ENCODE measurements around the gene IQGAP2. TPM values are rescaled to one million over a fixed set of nuclear protein-coding genes. Genes with fewer than 3 reads are reported as not detected.

The IQGAP2 gene
- total RNA-seq, 2 donors from 2014 or later = 15.3 to 17.6 TPM

DNA sequence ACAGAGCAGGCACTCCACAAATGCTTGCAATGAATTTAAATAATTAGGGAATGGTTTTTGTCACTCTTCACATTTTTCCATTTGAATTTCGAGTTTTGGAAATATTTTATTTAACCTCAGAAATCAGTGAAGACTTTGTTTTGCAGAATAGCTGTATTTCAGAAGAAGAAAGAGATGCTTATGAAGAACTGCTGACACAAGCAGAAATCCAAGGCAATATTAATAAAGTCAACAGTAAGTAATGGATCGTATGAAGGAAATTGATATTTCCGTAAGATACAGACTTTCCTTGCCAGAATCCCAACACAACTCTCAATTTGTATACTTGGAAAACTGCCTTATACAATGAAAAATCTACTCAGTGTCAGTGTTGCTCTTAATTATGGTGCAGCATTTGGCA is 189.6 kb downstream of the IQGAP2 start:
- Histone ChIP-seq H3K4me3 (no peak overlapping the region), H3K27ac (no peak overlapping the region), H3K4me1 (ENCODE audit: control insufficient read depth in 1 of 2, low read depth in 2 of 2) (no peaks in the 10 kb centered on the region), H3K27me3 (replicated peaks; ENCODE audit: insufficient read depth) (no peaks in the 10 kb centered on the region), H3K36me3 (no peaks in the 10 kb centered on the region), H3K9me3 (no peaks in the 10 kb centered on the region)
- DNase-seq (ENCODE audit: low spot score) = no peak
- no peak for ATAC-seq (ENCODE audit: insufficient number of reproducible peaks, low FRiP score, low read depth)
- TF ChIP-seq, protein P1, sequence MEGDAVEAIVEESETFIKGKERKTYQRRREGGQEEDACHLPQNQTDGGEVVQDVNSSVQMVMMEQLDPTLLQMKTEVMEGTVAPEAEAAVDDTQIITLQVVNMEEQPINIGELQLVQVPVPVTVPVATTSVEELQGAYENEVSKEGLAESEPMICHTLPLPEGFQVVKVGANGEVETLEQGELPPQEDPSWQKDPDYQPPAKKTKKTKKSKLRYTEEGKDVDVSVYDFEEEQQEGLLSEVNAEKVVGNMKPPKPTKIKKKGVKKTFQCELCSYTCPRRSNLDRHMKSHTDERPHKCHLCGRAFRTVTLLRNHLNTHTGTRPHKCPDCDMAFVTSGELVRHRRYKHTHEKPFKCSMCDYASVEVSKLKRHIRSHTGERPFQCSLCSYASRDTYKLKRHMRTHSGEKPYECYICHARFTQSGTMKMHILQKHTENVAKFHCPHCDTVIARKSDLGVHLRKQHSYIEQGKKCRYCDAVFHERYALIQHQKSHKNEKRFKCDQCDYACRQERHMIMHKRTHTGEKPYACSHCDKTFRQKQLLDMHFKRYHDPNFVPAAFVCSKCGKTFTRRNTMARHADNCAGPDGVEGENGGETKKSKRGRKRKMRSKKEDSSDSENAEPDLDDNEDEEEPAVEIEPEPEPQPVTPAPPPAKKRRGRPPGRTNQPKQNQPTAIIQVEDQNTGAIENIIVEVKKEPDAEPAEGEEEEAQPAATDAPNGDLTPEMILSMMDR (IDR thresholded peaks at IDR 0.05) = no peak

DNA sequence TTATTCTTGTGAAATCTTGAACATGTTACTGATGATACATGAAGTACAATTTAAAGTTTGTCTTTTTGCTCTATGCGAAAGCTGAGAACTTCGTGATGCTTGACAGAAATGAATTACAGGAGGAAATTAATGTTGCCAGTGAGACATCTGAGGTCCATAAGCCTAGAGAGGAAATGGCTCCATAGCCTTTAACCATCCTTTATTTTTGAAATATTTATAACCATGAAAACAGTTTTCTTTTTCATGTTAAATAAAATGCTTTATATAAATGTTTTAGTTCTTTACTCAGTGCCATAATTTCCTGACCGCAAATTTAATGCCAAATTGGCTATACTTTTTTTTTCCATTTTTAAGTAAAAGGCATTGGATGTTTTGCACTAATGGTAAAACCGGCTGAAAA is 191.0 kb downstream of the IQGAP2 start:
- no peak for ATAC-seq (ENCODE audit: insufficient number of reproducible peaks, low FRiP score, low read depth)

DNA sequence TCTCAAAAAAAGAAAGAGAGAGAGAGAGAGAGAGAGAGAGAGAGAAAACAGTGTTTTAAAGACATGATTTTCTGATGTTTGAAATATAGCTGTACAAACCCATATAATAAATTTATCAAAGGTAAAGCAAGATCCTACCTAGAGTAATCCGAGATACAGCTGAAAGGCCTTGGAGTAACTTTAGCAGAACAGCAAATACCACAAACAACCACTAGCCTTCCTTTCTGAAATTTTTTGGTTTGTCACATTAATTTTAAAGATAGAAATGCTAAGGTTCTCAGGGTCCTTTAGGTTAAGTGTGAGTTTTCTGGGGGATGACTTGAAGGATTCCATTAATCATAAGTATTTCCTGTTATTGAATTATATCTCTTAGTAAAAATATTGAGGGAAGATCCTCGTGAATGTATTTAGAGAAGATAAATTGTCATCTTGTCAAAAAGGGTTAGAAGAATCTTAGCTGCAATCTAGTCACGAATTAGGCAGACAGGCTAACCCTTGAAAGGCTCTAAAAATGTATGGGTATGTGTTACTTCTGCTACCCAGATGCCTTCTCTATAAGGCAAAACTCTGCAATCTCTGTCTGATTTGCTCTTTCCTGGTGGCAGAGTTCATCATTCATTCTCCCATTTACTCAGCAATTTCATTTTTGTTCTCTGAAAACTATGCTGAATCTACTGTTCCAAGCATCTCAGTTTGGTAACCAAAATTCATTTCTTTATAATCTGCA is 192.8 kb downstream of the IQGAP2 start:
- Histone ChIP-seq H3K36me3 (no peaks in the 10 kb centered on the region), H3K27ac (no peak overlapping the region), H3K9me3 (no peaks in the 10 kb centered on the region), H3K27me3 (replicated peaks; ENCODE audit: insufficient read depth) (no peaks in the 10 kb centered on the region), H3K4me1 (ENCODE audit: control insufficient read depth in 1 of 2, low read depth in 2 of 2) (no peaks in the 10 kb centered on the region), H3K4me3 (no peak overlapping the region)
- ATAC-seq (ENCODE audit: insufficient number of reproducible peaks, low FRiP score, low read depth) (no peak), DNase-seq (ENCODE audit: low spot score) (no peak)
- TF ChIP-seq, protein P1 (IDR thresholded peaks at IDR 0.05) = no peak

More for the DNA sequence above, 191.0 kb downstream of the IQGAP2 start:
- Histone ChIP-seq H3K4me1 (ENCODE audit: control insufficient read depth in 1 of 2, low read depth in 2 of 2) (no peaks in the 10 kb centered on the region), H3K27ac (no peak overlapping the region), H3K36me3 (no peaks in the 10 kb centered on the region), H3K4me3 (no peak overlapping the region), H3K27me3 (replicated peaks; ENCODE audit: insufficient read depth) (no peaks in the 10 kb centered on the region), H3K9me3 (no peaks in the 10 kb centered on the region)
- TF ChIP-seq, protein P1 (IDR thresholded peaks at IDR 0.05) = no peak
- no peak for DNase-seq (ENCODE audit: low spot score)

DNA sequence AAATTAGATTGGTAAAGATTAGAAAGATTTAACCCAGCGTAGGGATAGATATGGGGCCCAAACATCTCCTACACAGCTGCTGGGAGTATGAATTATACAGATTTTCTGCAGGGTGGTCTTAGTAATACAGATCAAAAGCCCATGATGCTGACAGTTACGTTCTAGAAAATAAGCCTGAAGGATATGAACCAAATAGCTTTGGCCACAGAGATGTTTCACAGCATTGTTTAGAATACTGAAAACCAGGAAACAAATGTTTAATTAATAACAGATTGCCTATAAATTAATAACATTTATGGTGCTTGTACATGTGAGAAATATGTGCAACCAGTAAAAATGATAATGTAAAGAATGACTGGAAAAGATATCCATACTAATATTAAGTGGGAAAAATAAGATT is 195.4 kb downstream of the IQGAP2 start:
- Histone ChIP-seq H3K36me3 (no peaks in the 10 kb centered on the region), H3K4me1 (ENCODE audit: control insufficient read depth in 1 of 2, low read depth in 2 of 2) (no peaks in the 10 kb centered on the region), H3K27me3 (replicated peaks; ENCODE audit: insufficient read depth) (no peaks in the 10 kb centered on the region), H3K4me3 (no peak overlapping the region), H3K9me3 (no peaks in the 10 kb centered on the region), H3K27ac (no peak overlapping the region)
- DNase-seq (ENCODE audit: low spot score) (no peak), ATAC-seq (ENCODE audit: insufficient number of reproducible peaks, low FRiP score, low read depth) (no peak)
- TF ChIP-seq, protein P1 (IDR thresholded peaks at IDR 0.05) = no peak

DNA sequence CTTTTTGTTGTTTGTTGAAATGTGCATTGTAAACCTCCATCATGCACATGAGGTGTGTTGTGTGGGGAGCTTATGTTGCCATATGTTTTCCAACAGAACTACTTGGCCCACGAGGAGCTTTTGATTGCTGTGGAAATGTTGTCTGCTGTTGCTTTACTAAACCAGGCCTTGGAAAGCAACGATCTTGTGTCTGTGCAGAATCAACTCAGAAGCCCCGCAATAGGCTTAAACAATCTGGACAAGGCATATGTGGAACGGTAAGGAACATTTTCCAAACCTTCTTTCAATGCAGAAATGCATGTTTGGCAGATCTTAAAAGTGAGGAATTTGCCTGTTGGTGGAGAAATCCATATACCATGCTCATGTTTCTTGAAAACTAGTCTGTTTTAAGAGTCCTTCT is 197.6 kb downstream of the IQGAP2 start:
- ATAC-seq (ENCODE audit: insufficient number of reproducible peaks, low FRiP score, low read depth) = no peak
- no peaks in the 10 kb centered on the region for H3K9me3 ChIP-seq
- no peaks in the 10 kb centered on the region for H3K27me3 ChIP-seq (replicated peaks; ENCODE audit: insufficient read depth)
- no peak overlapping the region for H3K27ac ChIP-seq
- TF ChIP-seq, protein P1 (IDR thresholded peaks at IDR 0.05) = no peak
- no peak overlapping the region for H3K4me3 ChIP-seq
- H3K36me3 ChIP-seq = no peaks in the 10 kb centered on the region
- DNase-seq (ENCODE audit: low spot score) = no peak
- no peaks in the 10 kb centered on the region for H3K4me1 ChIP-seq (ENCODE audit: control insufficient read depth in 1 of 2, low read depth in 2 of 2)
